WTC11 (cell line): Measurements from ENCODE around the gene TRAF3IP1.
"Not testable (repeated sequence)": the region's sequence is repeated elsewhere in the genome, so short reads cannot be mapped to it uniquely, and the experiment has no call there.

ENCODE experiments used
- ATF3 ChIP-seq: sonication (generic); formaldehyde crosslinking; conservative IDR thresholded peaks from 2 replicates; pipeline ENCODE4 v1.8.1; 2022; ENCODE audit warnings: mild to moderate bottlenecking, missing genetic modification reagents
- CREM ChIP-seq: sonication (generic); formaldehyde crosslinking; IDR thresholded peaks from 2 replicates; pipeline ENCODE4 v1.8.1; 2022; ENCODE audit warnings: mild to moderate bottlenecking, missing genetic modification reagents, moderate library complexity
- CTCF ChIP-seq: fragments of 200-600 bp; IDR thresholded peaks from 2 replicates; pipeline ENCODE4 v1.8.0; 2022; ENCODE audit warnings: antibody characterized with exemption
- E2F1 ChIP-seq: sonication (generic); formaldehyde crosslinking; IDR thresholded peaks from 2 replicates; pipeline ENCODE4 v1.8.0; 2022; ENCODE audit warnings: mild to moderate bottlenecking, missing genetic modification reagents
- IRF2 ChIP-seq: sonication (generic); formaldehyde crosslinking; IDR thresholded peaks from 2 replicates; pipeline ENCODE4 v1.8.0; 2022; ENCODE audit warnings: low read depth, missing genetic modification reagents, borderline replicate concordance
- JUN ChIP-seq: sonication (generic); formaldehyde crosslinking; IDR thresholded peaks from 2 replicates; pipeline ENCODE4 v1.8.0; 2023; ENCODE audit warnings: mild to moderate bottlenecking, missing genetic modification reagents
- MAX ChIP-seq: sonication (generic); formaldehyde crosslinking; IDR thresholded peaks from 2 replicates; pipeline ENCODE4 v1.8.0; 2022; ENCODE audit warnings: mild to moderate bottlenecking, missing genetic modification reagents
- NFATC4 ChIP-seq: fragments of 250-450 bp; sonication (Bioruptor Pico); IDR thresholded peaks from 2 replicates; pipeline ENCODE4 v1.9.0; 2021; ENCODE audit warnings: mild to moderate bottlenecking
- SMAD4 ChIP-seq: sonication (generic); formaldehyde crosslinking; IDR thresholded peaks from 2 replicates; pipeline ENCODE4 v1.8.0; 2022; ENCODE audit warnings: mild to moderate bottlenecking, missing genetic modification reagents
- SP1 ChIP-seq: sonication (generic); formaldehyde crosslinking; conservative IDR thresholded peaks from 2 replicates; pipeline ENCODE4 v1.8.1; 2022; ENCODE audit warnings: missing genetic modification reagents
- USF1 ChIP-seq: sonication (generic); formaldehyde crosslinking; IDR thresholded peaks from 2 replicates; pipeline ENCODE4 v1.8.0; 2022; ENCODE audit warnings: mild to moderate bottlenecking, missing genetic modification reagents
- USF2 ChIP-seq: sonication (generic); formaldehyde crosslinking; IDR thresholded peaks from 2 replicates; pipeline ENCODE4 v1.8.1; 2023; ENCODE audit warnings: mild to moderate bottlenecking, missing genetic modification reagents, moderate library complexity
- ZBTB43 ChIP-seq: sonication (generic); formaldehyde crosslinking; IDR thresholded peaks from 2 replicates; pipeline ENCODE4 v1.8.1; 2023; ENCODE audit warnings: mild to moderate bottlenecking, missing genetic modification reagents
- ZNF423 ChIP-seq: fragments of 250-450 bp; sonication (Bioruptor Pico); IDR thresholded peaks from 2 replicates; pipeline ENCODE4 v2.1.2; 2022; ENCODE audit warnings: mild to moderate bottlenecking, moderate library complexity

GRCh38 chr2:238405217-238405555, 84.9 kb downstream of the TRAF3IP1 start:
- not testable (repeated sequence) for TF ChIP-seq CTCF; NFATC4 (CRISPR knock-in tag); SP1 (CRISPR knock-in tag); JUN (CRISPR knock-in tag); USF1 (CRISPR knock-in tag); MAX (CRISPR knock-in tag); IRF2 (CRISPR knock-in tag); USF2; CREM (CRISPR knock-in tag); ATF3 (CRISPR knock-in tag); SMAD4 (CRISPR knock-in tag); E2F1 (CRISPR knock-in tag); ZBTB43 (CRISPR knock-in tag); ZNF423 (CRISPR knock-in tag)
